ENCODE data around the gene PDXP.

GRCh38 chr22:37617431-37617830 is 41.1 kb upstream of the PDXP start:
- no peak for TF ChIP-seq POLR2A (IDR thresholded peaks at IDR 0.05; ENCODE audit: low read depth, low read length)
- no peak for TF ChIP-seq POLR2AphosphoS5 (IDR thresholded peaks at IDR 0.05; ENCODE audit: low read depth, low read length)
